ENCODE results near the gene WDR7. TPM values are rescaled to one million over a fixed set of nuclear protein-coding genes. Genes with fewer than 3 reads are reported as not detected.

WDR7 gene
- total and polyA plus RNA-seq, 3 donors from 2014 or later = 19.4 to 63.6 (median 35.9) TPM

GRCh38 chr18:56643381-56643780 is 7.8 kb upstream of the WDR7 start:
- H3K27ac ChIP-seq = no peak overlapping the region
- no peaks in the 10 kb centered on the region for H3K27me3 ChIP-seq
- no peak for DNase-seq
- no peak overlapping the region for H3K4me3 ChIP-seq
- intact Hi-C loops (cut with DNase I; ENCODE audit: low total_unique reads) = no loop called here
- H3K36me3 ChIP-seq (ENCODE audit: low read depth, missing control alignments) = no peaks in the 10 kb centered on the region
- H3K9me3 ChIP-seq = no peaks in the 10 kb centered on the region
- WGBS, 2 donors = 70 to 81% methylated on average over 3 of the region's 3 CpGs
- peaks cover 10% of the 10 kb centered on the region for H3K4me1 ChIP-seq
- TF ChIP-seq CTCF (IDR thresholded peaks at IDR 0.05) (no peak), POLR2A (IDR thresholded peaks at IDR 0.05) (no peak)

- peaks cover 4% of the 10 kb centered on the region for H3K4me1 ChIP-seq
- no peaks in the 10 kb centered on the region for H3K27me3 ChIP-seq
- no peaks in the 10 kb centered on the region for H3K36me3 ChIP-seq (ENCODE audit: low read depth, missing control alignments)
- 78 to 81% methylated on average over 5 of the region's 5 CpGs for WGBS, 2 donors
- intact Hi-C loops (cut with DNase I; ENCODE audit: low total_unique reads) = no loop called here
- no peak overlapping the region for H3K4me3 ChIP-seq
- DNase-seq = no peak
- H3K27ac ChIP-seq = no peak overlapping the region
- no peaks in the 10 kb centered on the region for H3K9me3 ChIP-seq
- TF ChIP-seq CTCF (IDR thresholded peaks at IDR 0.05) = peak in 1 of 3 experiments; percentile 48
- TF ChIP-seq POLR2A (IDR thresholded peaks at IDR 0.05) = no peak
Measured at GRCh38 chr18:56645415-56646016, 5.6 kb upstream of the WDR7 start.

- H3K4me3 ChIP-seq = no peak overlapping the region
- peaks cover 5% of the 10 kb centered on the region for H3K4me1 ChIP-seq
- no peak for DNase-seq
- no peaks in the 10 kb centered on the region for H3K9me3 ChIP-seq
- no peaks in the 10 kb centered on the region for H3K27me3 ChIP-seq
- no peak for TF ChIP-seq CTCF (IDR thresholded peaks at IDR 0.05)
- no peaks in the 10 kb centered on the region for H3K36me3 ChIP-seq (ENCODE audit: low read depth, missing control alignments)
- intact Hi-C loops (cut with DNase I; ENCODE audit: low total_unique reads) = no loop called here
- H3K27ac ChIP-seq = no peak overlapping the region
Measured at GRCh38 chr18:56647071-56647470, 4.1 kb upstream of the WDR7 start.

- H3K27me3 ChIP-seq = no peaks in the 10 kb centered on the region
- H3K9me3 ChIP-seq = no peaks in the 10 kb centered on the region
- intact Hi-C loops (cut with DNase I; ENCODE audit: low total_unique reads) = no loop called here
- WGBS, 2 donors = 83 to 86% methylated on average over 3 of the region's 3 CpGs
- H3K4me1 ChIP-seq = peaks cover 6% of the 10 kb centered on the region
- no peak overlapping the region for H3K27ac ChIP-seq
- H3K4me3 ChIP-seq = no peak overlapping the region
- DNase-seq = no peak
- TF ChIP-seq POLR2A (IDR thresholded peaks at IDR 0.05) = no peak
- no peak for TF ChIP-seq CTCF (IDR thresholded peaks at IDR 0.05)
- H3K36me3 ChIP-seq (ENCODE audit: low read depth, missing control alignments) = no peaks in the 10 kb centered on the region
Measured at GRCh38 chr18:56647951-56648893, 2.9 kb upstream of the WDR7 start.

Data from testis (tissue), 3 donors.